Neural cell (in vitro differentiated cells): Measurements from ENCODE around the gene ARL2. TPM values are rescaled to one million over a fixed set of nuclear protein-coding genes. Genes with fewer than 3 reads are reported as not detected.

Experiments used
- polyA plus RNA-seq: library from polyadenylated mRNA; depleted of rRNA; stranded (reverse); fragments of >200 nt; gene quantifications from 2 replicates; pipeline ENCODE4 v1.2.3, GENCODE V29; 2014
- small RNA-seq, 3 experiments: library from RNA; depleted of rRNA; stranded (forward); fragments of <200 nt; gene quantifications; one replicate each; pipeline ENCODE3, GENCODE V24; 2012

Gene ARL2
- polyA plus RNA-seq, 1 donor from 2014 or later, result 158 TPM

Small RNA genes lying within 50 kb of the gene (small RNA-seq; reads per million reads assigned to genes)
- gene MIR6879 (0 to 0.97 (median 0) reads per million in 3 experiments), gene SNX15 (0 reads per million in 3 experiments)

Other genes starting within 250 kb of the ARL2 start
- 53.2 and 72.7 TPM in 2 replicates for gene SF1, start 235.6 kb upstream of the ARL2 start, polyA plus RNA-seq
- 12.4 and 13.2 TPM in 2 replicates for gene MAP4K2, start 210.9 kb upstream of the ARL2 start, polyA plus RNA-seq
- gene MEN1, start 203.6 kb upstream of the ARL2 start, polyA plus RNA-seq, result 16.8 and 20.2 TPM in 2 replicates
- gene CDC42BPG, start 169.5 kb upstream of the ARL2 start, polyA plus RNA-seq, result 0.26 TPM in 1 of 2 replicates, not detected in the other
- gene EHD1, start 135.5 kb upstream of the ARL2 start, polyA plus RNA-seq, result 26.4 and 34.9 TPM in 2 replicates
- gene ATG2A, start 97.0 kb upstream of the ARL2 start, polyA plus RNA-seq, result 7.5 and 10.7 TPM in 2 replicates
- gene PPP2R5B, start 89.5 kb upstream of the ARL2 start, polyA plus RNA-seq, result 76.1 and 86.9 TPM in 2 replicates
- gene GPHA2, start 78.3 kb upstream of the ARL2 start, polyA plus RNA-seq, result not detected in 2 replicates
- gene MAJIN, start 42.1 kb upstream of the ARL2 start, polyA plus RNA-seq, result not detected in 2 replicates
- gene BATF2, start 17.2 kb upstream of the ARL2 start, polyA plus RNA-seq, result not detected in 2 replicates
- 11.2 and 15.3 TPM in 2 replicates for gene SNX15, start 13.3 kb downstream of the ARL2 start, polyA plus RNA-seq
- gene SAC3D1, start 27.1 kb downstream of the ARL2 start, polyA plus RNA-seq, result 23.5 and 27.0 TPM in 2 replicates
- not detected in 2 replicates for gene NAALADL1, start 44.4 kb downstream of the ARL2 start, polyA plus RNA-seq
- gene CDCA5, start 69.9 kb downstream of the ARL2 start, polyA plus RNA-seq, result 2.3 and 2.4 TPM in 2 replicates
- gene ZFPL1, start 70.1 kb downstream of the ARL2 start, polyA plus RNA-seq, result 39.7 and 42.0 TPM in 2 replicates
- 230 and 313 TPM in 2 replicates for gene VPS51, start 82.1 kb downstream of the ARL2 start, polyA plus RNA-seq
- gene TM7SF2, start 97.7 kb downstream of the ARL2 start, polyA plus RNA-seq, result 78.4 and 99.5 TPM in 2 replicates
- 6.9 and 7.0 TPM in 2 replicates for gene ZNHIT2, start 103.5 kb downstream of the ARL2 start, polyA plus RNA-seq
- gene FAU, start 108.0 kb downstream of the ARL2 start, polyA plus RNA-seq, result 299 and 420 TPM in 2 replicates
- gene MRPL49, start 108.2 kb downstream of the ARL2 start, polyA plus RNA-seq, result 80.5 and 83.2 TPM in 2 replicates
- 12.8 and 13.0 TPM in 2 replicates for gene SYVN1, start 120.4 kb downstream of the ARL2 start, polyA plus RNA-seq
- not detected in 2 replicates for gene SPDYC, start 156.1 kb downstream of the ARL2 start, polyA plus RNA-seq
- gene CAPN1, start 167.8 kb downstream of the ARL2 start, polyA plus RNA-seq, result 102 and 121 TPM in 2 replicates
- 4.3 and 7.2 TPM in 2 replicates for gene POLA2, start 247.8 kb downstream of the ARL2 start, polyA plus RNA-seq